Lower leg skin (tissue), 4 donors: ENCODE results near the gene SNTG2. TPM values are rescaled to one million over a fixed set of nuclear protein-coding genes. Genes with fewer than 3 reads are reported as not detected.

Experiments used
- DNase-seq, 2 donors: peaks; one replicate each; pipeline ENCODE4 v3.0.0-alpha.2; 2019; ENCODE audit warnings: low spot score in 2 of 2
- H3K4me3 ChIP-seq: fragments of 200-600 bp; sonication (generic); 2 replicates; pipeline ENCODE4 v1.5.1; 2017; ENCODE audit warnings: mild to moderate bottlenecking, low read depth; ENCODE audit not compliant: poor library complexity, severe bottlenecking
- CTCF ChIP-seq, 3 donors: fragments of 450-650 bp; IDR thresholded peaks; one replicate each; pipeline ENCODE4 v1.5.1; 2016; ENCODE audit warnings: antibody characterized with exemption in 3 of 3, mild to moderate bottlenecking in 3 of 3, moderate library complexity in 2 of 3
- POLR2A ChIP-seq, 2 donors: fragments of 450-650 bp; IDR thresholded peaks; one replicate each; pipeline ENCODE4 v1.6.1; 2016 to 2017; ENCODE audit warnings: antibody characterized with exemption in 2 of 2, mild to moderate bottlenecking in 1 of 2, moderate library complexity in 1 of 2
- WGBS, 2 donors: methylation state at CpG; one replicate each; pipeline ENCODE4 v1.1.5; 2018; 5-methylcytosine and 5-hydroxymethylcytosine counted together
- intact Hi-C: fragments of 100-400 bp; cut with DNase I; formaldehyde crosslinking; loops from one replicate; pipeline ENCODE4 v1.15.0; 2023; ENCODE audit warnings: low total_unique reads
- total RNA-seq, 4 donors: library from RNA; depleted of rRNA; stranded (reverse); fragments of >200 nt; gene quantifications; one replicate each; pipeline ENCODE4 v1.1.0, GENCODE V29; 2016

SNTG2 gene
- total RNA-seq, 4 donors from 2014 or later = 1.4 to 15.3 (median 6.3) TPM

GRCh38 chr2:1402064-1402463 lies 451.4 kb downstream of the SNTG2 start:
- H3K4me3 ChIP-seq = no peak overlapping the region
- 82 to 92% methylated on average over 9 of the region's 9 CpGs for WGBS, 2 donors
- intact Hi-C loops = no loop called here
- no peak for DNase-seq
- TF ChIP-seq POLR2A (IDR thresholded peaks at IDR 0.05) = no peak

- 87 to 89% methylated on average over 7 to 12 of the region's 12 CpGs for WGBS, 2 donors
- intact Hi-C loops = no loop called here
- no peak for DNase-seq
Measured at GRCh38 chr2:1403565-1403964, 452.9 kb downstream of the SNTG2 start.

GRCh38 chr2:1405124-1405523 lies 454.5 kb downstream of the SNTG2 start:
- no peak for DNase-seq
- no peak overlapping the region for H3K4me3 ChIP-seq
- TF ChIP-seq POLR2A (IDR thresholded peaks at IDR 0.05) (no peak), CTCF (IDR thresholded peaks at IDR 0.05) (no peak)
- intact Hi-C loops = no loop called here
- 72 to 94% methylated on average over 1 of the region's 1 CpG for WGBS, 2 donors

More at GRCh38 chr2:1403565-1403964, 452.9 kb downstream of the SNTG2 start:
- TF ChIP-seq CTCF (IDR thresholded peaks at IDR 0.05) (no peak), POLR2A (IDR thresholded peaks at IDR 0.05) (no peak)
- H3K4me3 ChIP-seq = no peak overlapping the region

- no peak for DNase-seq
- 40 to 58% methylated on average over 3 of the region's 3 CpGs for WGBS, 2 donors
- no peak for TF ChIP-seq CTCF (IDR thresholded peaks at IDR 0.05)
- no peak for TF ChIP-seq POLR2A (IDR thresholded peaks at IDR 0.05)
- no peak overlapping the region for H3K4me3 ChIP-seq
- intact Hi-C loops = no loop called here
Measured at GRCh38 chr2:1405967-1406366, 455.3 kb downstream of the SNTG2 start.

- intact Hi-C loops = no loop called here
- no peak overlapping the region for H3K4me3 ChIP-seq
- no peak for DNase-seq
- WGBS, 2 donors = 91 to 95% methylated on average over 2 of the region's 2 CpGs
- TF ChIP-seq CTCF (IDR thresholded peaks at IDR 0.05) = no peak
- no peak for TF ChIP-seq POLR2A (IDR thresholded peaks at IDR 0.05)
Measured at GRCh38 chr2:1406434-1406833, 455.8 kb downstream of the SNTG2 start.

GRCh38 chr2:1407950-1408675 lies 457.5 kb downstream of the SNTG2 start:
- H3K4me3 ChIP-seq = no peak overlapping the region
- TF ChIP-seq CTCF (IDR thresholded peaks at IDR 0.05) = no peak
- no peak for TF ChIP-seq POLR2A (IDR thresholded peaks at IDR 0.05)
- intact Hi-C loops = no loop called here
- no peak for DNase-seq
- WGBS, 2 donors = 72 to 77% methylated on average over 16 of the region's 16 CpGs
